K562 (cell line): Measurements from ENCODE around the gene PA2G4. TPM values are rescaled to one million over a fixed set of nuclear protein-coding genes. Genes with fewer than 3 reads are reported as not detected.

Experiments used
- CAMTA2 ChIP-seq: fragments of 250-450 bp; sonication (Bioruptor Pico); conservative IDR thresholded peaks from 2 replicates; pipeline ENCODE4 v1.5.1; 2022
- CREB3 ChIP-seq: fragments of 450-650 bp; conservative IDR thresholded peaks from 2 replicates; pipeline ENCODE4 v1.6.1; 2016; ENCODE audit warnings: missing genetic modification characterization, low read depth, mild to moderate bottlenecking, missing compliant biosample characterization, moderate library complexity
- ELK1 ChIP-seq: sonication (generic); formaldehyde crosslinking; IDR thresholded peaks from 2 replicates; pipeline ENCODE4 v1.8.1; 2022; ENCODE audit warnings: missing genetic modification reagents
- EP300 ChIP-seq: IDR thresholded peaks from 2 replicates; pipeline ENCODE4 v1.6.1; 2012; ENCODE audit warnings: low read length, improper control_type of control experiment
- GATAD2B ChIP-seq: fragments of 450-650 bp; IDR thresholded peaks from 2 replicates; pipeline ENCODE4 v1.6.1; 2017; ENCODE audit warnings: mild to moderate bottlenecking, borderline replicate concordance
- GMEB1 ChIP-seq: fragments of 250-450 bp; sonication (Bioruptor Pico); IDR thresholded peaks from 2 replicates; pipeline ENCODE4 v1.4.0; 2020; ENCODE audit warnings: mild to moderate bottlenecking
- HBP1 ChIP-seq: fragments of 450-650 bp; formaldehyde crosslinking; IDR thresholded peaks from 2 replicates; pipeline ENCODE4 v1.4.0; 2022; ENCODE audit warnings: missing genetic modification characterization
- HDGF ChIP-seq: fragments of 450-650 bp; IDR thresholded peaks from 2 replicates; pipeline ENCODE4 v1.6.1; 2016
- HMGN3 ChIP-seq: IDR thresholded peaks from 2 replicates; pipeline ENCODE4 v1.6.1; 2011; ENCODE audit warnings: borderline replicate concordance, low read depth, mild to moderate bottlenecking, mixed read lengths, low read length; ENCODE audit not compliant: insufficient read length; ENCODE audit errors: extremely low read depth
- JUND ChIP-seq, 2 experiments: IDR thresholded peaks; 2 replicates in 1 of 2; 3 replicates in 1 of 2; pipeline ENCODE4 v1.6.1; 2011; ENCODE audit warnings: borderline replicate concordance in 2 of 2, low read depth in 2 of 2, low read length in 2 of 2, improper control_type of control experiment in 1 of 2, missing biosample characterization in 1 of 2, missing genetic modification characterization in 1 of 2, missing genetic modification reagents in 1 of 2
- KLF13 ChIP-seq: fragments of 450-650 bp; IDR thresholded peaks from 2 replicates; pipeline ENCODE4 v1.6.1; 2016; ENCODE audit warnings: missing genetic modification characterization, low read depth, mild to moderate bottlenecking, missing compliant biosample characterization, moderate library complexity, borderline replicate concordance
- MAZ ChIP-seq, 2 experiments: fragments of 450-650 bp in 1 of 2; sonication (generic) in 1 of 2; formaldehyde crosslinking; IDR thresholded peaks in 1 of 2; conservative IDR thresholded peaks in 1 of 2; 2 replicates each; pipeline versions ENCODE4 v1.4.0 to v1.5.0; 2020; ENCODE audit warnings: mild to moderate bottlenecking in 1 of 2, missing genetic modification reagents in 1 of 2
- MECOM ChIP-seq: fragments of 250-450 bp; sonication (Bioruptor Pico); IDR thresholded peaks from 2 replicates; pipeline ENCODE4 v1.8.0; 2022; ENCODE audit warnings: inconsistent platforms
- OTX1 ChIP-seq: fragments of 450-650 bp; formaldehyde crosslinking; IDR thresholded peaks from 2 replicates; pipeline ENCODE4 v1.4.0; 2022; ENCODE audit warnings: mild to moderate bottlenecking
- POLR2G ChIP-seq: fragments of 200-400 bp; formaldehyde crosslinking; IDR thresholded peaks from 2 replicates; pipeline ENCODE4 v1.6.1; 2017; ENCODE audit warnings: low read depth, mild to moderate bottlenecking, antibody characterized with exemption, low read length, moderate library complexity
- RBM34 ChIP-seq: fragments of 200-400 bp; formaldehyde crosslinking; IDR thresholded peaks from 2 replicates; pipeline ENCODE4 v1.6.1; 2018; ENCODE audit warnings: low read length, borderline replicate concordance; ENCODE audit not compliant: insufficient read depth
- ZNF143 ChIP-seq: sonication (generic); formaldehyde crosslinking; IDR thresholded peaks from 2 replicates; pipeline ENCODE4 v1.9.0; 2022; ENCODE audit warnings: mild to moderate bottlenecking, missing genetic modification reagents
- ZNF431 ChIP-seq: sonication (generic); formaldehyde crosslinking; IDR thresholded peaks from 2 replicates; pipeline ENCODE4 v1.8.0; 2022; ENCODE audit warnings: mild to moderate bottlenecking, missing genetic modification reagents
- ZNF436 ChIP-seq: fragments of 250-450, 450-650 bp; sonication (Bioruptor Pico); formaldehyde crosslinking; IDR thresholded peaks from 2 replicates; pipeline ENCODE4 v1.7.0; 2020; ENCODE audit warnings: mild to moderate bottlenecking
- ZNF639 ChIP-seq, 2 experiments: fragments of 200-800 bp in 1 of 2; sonication (Bioruptor generic) in 1 of 2; sonication (generic) in 1 of 2; formaldehyde crosslinking in 1 of 2; IDR thresholded peaks in 1 of 2; conservative IDR thresholded peaks in 1 of 2; 2 replicates each; pipeline versions ENCODE4 v1.5.0 to v1.6.1; 2016 to 2020; ENCODE audit warnings: missing compliant biosample characterization in 1 of 2, missing genetic modification characterization in 1 of 2, missing genetic modification reagents in 1 of 2
- polyA plus RNA-seq, 8 experiments: library from polyadenylated mRNA; depleted of rRNA in 4 of 8; stranded (reverse) in 5 of 8; unstranded in 3 of 8; fragments of >200 nt; fragmentation: Nextera tagmentation in 2 of 8; fragmentation: Illumina TruSeq in 1 of 8; extraction: Ambion mirVana in 2 of 8; extraction: Trizol in 1 of 8; gene quantifications; 2 replicates each; pipeline versions ENCODE4 v1.2.1 to v1.2.3, GENCODE V29; 2011 to 2014; ENCODE audit warnings: inconsistent platforms in 1 of 8, missing spikeins in 1 of 8
- total RNA-seq, 7 experiments: library from RNA; depleted of rRNA in 6 of 7; stranded (reverse); fragments of >200 nt in 6 of 7; fragmentation: Illumina TruSeq in 2 of 7; extraction: Trizol in 2 of 7; gene quantifications; 2 replicates each; pipeline versions ENCODE4 v1.2.1 to v1.2.3, GENCODE V29; 2011 to 2021; ENCODE audit warnings: low replicate concordance in 1 of 7

The PA2G4 gene
- total and polyA plus RNA-seq, 9 of the 15 experiments (the other 6 are each of a cell fraction or from before 2014, with no cell fraction given) = 230 to 925 (median 638) TPM

GRCh38 chr12:56152132-56152755 lies 47.9 kb downstream of the PA2G4 start, which contains the start of gene MYL6B (continued):
- TF ChIP-seq ZNF639 (CRISPR knock-in tag; conservative IDR thresholded peaks at IDR 0.05 in 1 of 2, IDR thresholded peaks at IDR 0.05 in 1 of 2) (peak in 1 of 2 experiments; percentile 80; a peak in 2 of 4 replicates), HDGF (no peak), JUND (IDR thresholded peaks at IDR 0.05; ENCODE audit: borderline replicate concordance, low read depth, low read length) (peak; percentile 92), JUND (tag; IDR thresholded peaks at IDR 0.05; ENCODE audit: borderline replicate concordance, low read depth, low read length) (peak; percentile 81; the same call in 1 of the 3 replicates), CAMTA2 (CRISPR knock-in tag) (no peak), ZNF436 (CRISPR knock-in tag) (no peak), POLR2G (peak; percentile 89), EP300 (peak; percentile 69; the same call in 1 of the 2 replicates), HBP1 (CRISPR knock-in tag) (peak; percentile 42; the same call in 1 of the 2 replicates), HMGN3 (peak; percentile 86), CREB3 (tag) (no peak), GATAD2B (peak; percentile 52; the same call in 1 of the 2 replicates), OTX1 (CRISPR knock-in tag) (0 out of 2 replicates have a peak, but pooled peaks have one; percentile 23), GMEB1 (CRISPR knock-in tag) (peak; percentile 81), RBM34 (no peak), MAZ (CRISPR knock-in tag; conservative IDR thresholded peaks at IDR 0.05 in 1 of 2, IDR thresholded peaks at IDR 0.05 in 1 of 2) (peak; percentile 66 to 77), ZNF143 (CRISPR knock-in tag) (peak; percentile 91), ELK1 (CRISPR knock-in tag) (no peak), KLF13 (tag) (peak; percentile 74; the same call in 1 of the 2 replicates), MECOM (CRISPR knock-in tag) (no peak), ZNF431 (CRISPR knock-in tag) (no peak)
